ENCODE data around the gene HAAO.

The HAAO gene

DNA sequence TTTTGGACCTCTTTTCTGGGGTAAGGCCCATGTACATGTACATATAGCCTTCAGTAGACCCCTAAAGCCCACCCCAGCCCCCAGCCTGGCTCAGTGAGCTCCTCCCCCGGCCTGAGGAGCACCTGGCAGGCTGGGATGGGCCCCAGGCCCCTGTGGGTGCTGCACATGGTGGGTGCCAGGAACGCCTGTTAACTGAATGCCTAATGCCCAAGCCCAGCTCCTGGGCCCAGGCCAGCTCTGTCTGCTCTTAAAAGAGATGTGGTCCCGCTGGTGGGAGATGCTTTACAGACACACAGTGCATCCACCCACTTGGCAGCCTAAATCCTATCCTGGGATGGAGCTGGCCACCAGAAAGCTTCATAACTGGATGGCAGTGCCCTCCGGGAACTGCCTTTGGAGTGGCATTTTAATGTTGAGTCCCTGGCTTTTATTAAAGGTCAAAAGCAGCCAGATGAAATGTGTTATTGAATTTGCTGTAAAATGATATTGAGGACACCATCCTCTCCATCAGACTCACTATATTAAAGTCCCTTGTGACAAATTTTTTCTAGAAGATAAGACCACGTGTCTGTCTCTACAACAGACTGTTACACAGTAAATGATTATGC is 20.7 kb downstream of the HAAO start:
- DNase-seq (ENCODE audit: low spot score), result no peak
- ChIA-PET POLR2A (ENCODE audit: low non-redundant PET) (no interaction called here), CTCF (no interaction called here)
- no peak overlapping the region for H3K27ac ChIP-seq
- TF ChIP-seq, protein P1, sequence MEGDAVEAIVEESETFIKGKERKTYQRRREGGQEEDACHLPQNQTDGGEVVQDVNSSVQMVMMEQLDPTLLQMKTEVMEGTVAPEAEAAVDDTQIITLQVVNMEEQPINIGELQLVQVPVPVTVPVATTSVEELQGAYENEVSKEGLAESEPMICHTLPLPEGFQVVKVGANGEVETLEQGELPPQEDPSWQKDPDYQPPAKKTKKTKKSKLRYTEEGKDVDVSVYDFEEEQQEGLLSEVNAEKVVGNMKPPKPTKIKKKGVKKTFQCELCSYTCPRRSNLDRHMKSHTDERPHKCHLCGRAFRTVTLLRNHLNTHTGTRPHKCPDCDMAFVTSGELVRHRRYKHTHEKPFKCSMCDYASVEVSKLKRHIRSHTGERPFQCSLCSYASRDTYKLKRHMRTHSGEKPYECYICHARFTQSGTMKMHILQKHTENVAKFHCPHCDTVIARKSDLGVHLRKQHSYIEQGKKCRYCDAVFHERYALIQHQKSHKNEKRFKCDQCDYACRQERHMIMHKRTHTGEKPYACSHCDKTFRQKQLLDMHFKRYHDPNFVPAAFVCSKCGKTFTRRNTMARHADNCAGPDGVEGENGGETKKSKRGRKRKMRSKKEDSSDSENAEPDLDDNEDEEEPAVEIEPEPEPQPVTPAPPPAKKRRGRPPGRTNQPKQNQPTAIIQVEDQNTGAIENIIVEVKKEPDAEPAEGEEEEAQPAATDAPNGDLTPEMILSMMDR (conservative IDR thresholded peaks at IDR 0.05; ENCODE audit: low read depth), result no peak

- H3K27ac ChIP-seq, result no peak overlapping the region
- CTCF ChIA-PET, result no interaction called here
- peak; percentile 26 for DNase-seq (ENCODE audit: low spot score)
- POLR2A ChIA-PET (ENCODE audit: low non-redundant PET), result no interaction called here
- TF ChIP-seq, protein P1 (conservative IDR thresholded peaks at IDR 0.05; ENCODE audit: low read depth), result no peak
Observed at GRCh38 chr2:42770288-42771131, 21.9 kb downstream of the HAAO start.

DNA sequence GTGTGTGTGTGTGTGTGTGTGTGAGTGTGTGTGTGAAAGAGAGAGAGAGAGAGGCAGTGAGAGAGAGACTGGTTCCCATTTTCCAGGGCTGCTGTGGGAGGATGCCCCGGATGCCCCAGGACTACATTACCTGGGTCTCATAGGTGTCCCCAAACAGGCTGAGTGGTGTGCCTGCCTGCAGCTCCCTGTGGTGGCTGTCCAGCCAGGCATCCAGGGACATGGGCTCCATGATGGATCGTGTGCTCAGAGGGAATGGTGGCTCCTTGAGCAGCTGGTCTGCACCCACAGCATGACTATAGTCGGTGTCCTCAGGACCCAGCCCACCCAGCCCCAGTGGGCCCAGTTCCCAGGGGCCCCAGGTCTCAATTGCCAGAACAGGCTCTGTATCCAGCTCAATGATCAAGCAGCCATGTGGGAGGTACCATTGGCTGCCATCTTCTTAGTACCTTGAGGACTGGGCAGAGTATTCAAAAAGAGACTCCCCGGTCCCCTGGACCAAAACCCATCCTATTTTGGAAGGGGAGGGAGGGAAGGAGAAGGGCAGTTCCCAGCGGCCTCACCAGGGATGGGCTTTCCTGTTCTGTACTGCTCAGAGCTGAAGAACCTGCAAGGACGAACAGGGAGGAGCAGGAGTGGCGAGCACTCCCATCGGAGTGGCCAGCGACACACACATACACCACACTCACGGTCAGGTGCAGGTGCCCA is 22.6 kb downstream of the HAAO start:
- no peak for DNase-seq (ENCODE audit: low spot score)
- TF ChIP-seq, protein P1 (conservative IDR thresholded peaks at IDR 0.05; ENCODE audit: low read depth), result no peak
- ChIA-PET CTCF (interaction anchor here (0.6 kb wide), 1 partner anchor 28 kb away, joined by 4 read pairs; no protein-coding TSS in a partner anchor), POLR2A (ENCODE audit: low non-redundant PET) (no interaction called here)
- no peak overlapping the region for H3K27ac ChIP-seq

- TF ChIP-seq, protein P1 (conservative IDR thresholded peaks at IDR 0.05; ENCODE audit: low read depth), result no peak
- ChIA-PET CTCF (no interaction called here), POLR2A (ENCODE audit: low non-redundant PET) (no interaction called here)
- H3K27ac ChIP-seq, result no peak overlapping the region
- DNase-seq (ENCODE audit: low spot score), result no peak
Observed at GRCh38 chr2:42768706-42769256, 23.6 kb downstream of the HAAO start.

DNA sequence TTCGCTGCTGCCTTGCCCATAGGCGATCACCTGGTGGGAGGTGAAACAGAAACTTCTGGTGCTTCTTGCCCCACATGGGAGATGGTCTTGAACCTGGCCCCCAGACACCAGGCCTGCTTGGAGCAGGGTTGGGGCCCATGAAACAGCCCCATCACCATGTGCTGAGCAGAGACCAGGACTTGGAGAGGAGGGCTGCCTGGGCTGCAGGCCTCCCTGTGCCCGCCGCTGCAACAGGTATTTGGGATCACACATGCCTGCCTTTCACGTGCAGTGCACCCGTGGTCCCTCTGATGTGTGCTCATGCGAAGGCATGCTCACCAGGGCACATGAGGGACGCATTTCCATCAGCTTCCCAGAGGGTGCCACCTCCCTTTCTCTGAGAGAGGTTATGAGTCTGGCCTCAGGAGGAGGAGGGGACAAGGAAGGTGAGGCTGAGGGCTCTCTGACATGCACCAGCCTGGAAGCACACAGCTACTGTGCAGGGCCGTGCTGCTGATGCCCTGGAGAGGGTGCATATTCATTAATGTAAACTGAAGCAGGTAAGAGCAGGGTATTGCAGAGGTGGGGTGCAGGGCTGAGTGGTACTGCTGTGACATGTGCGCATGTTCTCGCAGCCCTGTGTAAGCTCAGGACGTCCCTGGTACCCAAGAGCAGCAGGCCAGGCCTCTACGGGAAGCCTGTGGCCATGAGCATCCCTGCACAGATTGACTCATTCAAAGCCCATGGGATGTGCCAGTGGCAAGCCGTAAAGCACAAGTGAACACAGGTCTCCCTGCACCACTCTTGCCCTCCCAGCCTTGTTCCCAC is 24.3 kb downstream of the HAAO start:
- TF ChIP-seq, protein P1 (conservative IDR thresholded peaks at IDR 0.05; ENCODE audit: low read depth), result no peak
- POLR2A ChIA-PET (ENCODE audit: low non-redundant PET), result no interaction called here
- H3K27ac ChIP-seq, result no peak overlapping the region
- no peak for DNase-seq (ENCODE audit: low spot score)
- CTCF ChIA-PET, result no interaction called here

All from RWPE1 (cell line).